HG02571 (cell line): Measurements from ENCODE around the gene EVA1A.

Source experiments
- ATAC-seq: cut with Tn5 transposase; IDR thresholded peaks from one replicate; pipeline ENCODE4 v1.9.1; 2021; ENCODE audit warnings: mild to moderate bottlenecking, moderate library complexity; ENCODE audit not compliant: unreplicated experiment

EVA1A gene

GRCh38 chr2:75456111-75456510 is 104.6 kb downstream of the EVA1A start:
- no peak for ATAC-seq

GRCh38 chr2:75454241-75454620 is 106.5 kb downstream of the EVA1A start:
- ATAC-seq = no peak

GRCh38 chr2:75453384-75454240 is 107.1 kb downstream of the EVA1A start:
- ATAC-seq = no peak

GRCh38 chr2:75450068-75450467 is 110.7 kb downstream of the EVA1A start:
- ATAC-seq = no peak

- ATAC-seq = no peak
Measured at GRCh38 chr2:75447176-75447575, 113.6 kb downstream of the EVA1A start.
